KG1 (cell line): ENCODE data around the gene ELOVL6.
"Not testable (repeated sequence)": the region's sequence is repeated elsewhere in the genome, so short reads cannot be mapped to it uniquely, and the experiment has no call there.

ENCODE experiments used
- DNase-seq: peaks from one replicate; lab custom pipeline; 2025; lab: John Stamatoyannopoulos, UW

The ELOVL6 gene, protein sequence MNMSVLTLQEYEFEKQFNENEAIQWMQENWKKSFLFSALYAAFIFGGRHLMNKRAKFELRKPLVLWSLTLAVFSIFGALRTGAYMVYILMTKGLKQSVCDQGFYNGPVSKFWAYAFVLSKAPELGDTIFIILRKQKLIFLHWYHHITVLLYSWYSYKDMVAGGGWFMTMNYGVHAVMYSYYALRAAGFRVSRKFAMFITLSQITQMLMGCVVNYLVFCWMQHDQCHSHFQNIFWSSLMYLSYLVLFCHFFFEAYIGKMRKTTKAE

DNA sequence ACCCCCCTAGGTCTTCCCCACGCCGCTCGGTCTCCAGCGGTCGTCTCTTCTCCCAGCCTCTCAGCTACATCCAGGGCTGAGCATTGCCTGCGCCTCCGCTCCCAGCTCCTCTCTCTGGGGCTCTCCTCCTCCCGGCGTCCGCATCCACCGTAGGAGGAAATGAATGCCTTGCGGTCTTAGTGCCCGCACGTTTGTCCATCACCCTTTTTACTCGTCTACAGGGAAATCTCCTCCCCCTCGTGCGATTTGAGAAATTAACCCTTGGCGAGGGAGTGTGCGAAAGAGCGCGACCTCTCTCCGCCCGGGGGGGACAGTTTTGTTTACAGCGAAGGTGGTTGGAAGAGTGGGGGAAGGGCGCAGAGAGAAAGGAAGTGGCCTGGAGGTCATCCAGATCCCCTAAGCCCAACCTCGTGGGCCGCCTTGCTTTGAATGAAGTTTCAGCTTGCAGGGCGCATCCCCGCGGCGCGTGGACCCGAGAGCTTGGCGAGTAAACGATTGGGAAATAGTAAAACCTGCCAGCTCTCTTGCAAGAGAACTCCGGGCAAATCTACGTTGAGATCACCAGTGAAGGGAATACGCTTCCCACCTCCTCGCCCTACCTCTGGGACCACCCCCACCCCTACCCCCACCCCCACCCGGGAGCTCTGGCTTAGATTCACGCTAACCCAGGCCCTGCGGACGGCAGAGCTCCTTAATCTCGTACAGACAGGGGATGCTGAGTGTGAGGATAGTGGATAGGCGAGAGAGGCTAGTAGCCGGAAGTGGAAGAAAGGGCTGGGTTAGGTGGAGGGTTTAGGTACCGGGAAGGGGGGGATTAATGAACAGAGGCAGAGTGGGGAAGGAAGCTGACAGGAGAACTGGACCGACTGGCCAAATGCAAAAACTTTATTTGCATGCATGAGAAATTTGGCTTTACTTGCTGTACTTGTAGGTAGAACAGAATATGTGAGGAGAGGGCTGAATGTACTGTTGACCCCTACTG, at the start of gene ELOVL6:
Gene ELOVL6, minus strand, starts transcription at position 181 of the 982 bp plus-strand sequence. CDS start 280 bp downstream, outside the sequence.
- peak; percentile 30 for DNase-seq

DNA sequence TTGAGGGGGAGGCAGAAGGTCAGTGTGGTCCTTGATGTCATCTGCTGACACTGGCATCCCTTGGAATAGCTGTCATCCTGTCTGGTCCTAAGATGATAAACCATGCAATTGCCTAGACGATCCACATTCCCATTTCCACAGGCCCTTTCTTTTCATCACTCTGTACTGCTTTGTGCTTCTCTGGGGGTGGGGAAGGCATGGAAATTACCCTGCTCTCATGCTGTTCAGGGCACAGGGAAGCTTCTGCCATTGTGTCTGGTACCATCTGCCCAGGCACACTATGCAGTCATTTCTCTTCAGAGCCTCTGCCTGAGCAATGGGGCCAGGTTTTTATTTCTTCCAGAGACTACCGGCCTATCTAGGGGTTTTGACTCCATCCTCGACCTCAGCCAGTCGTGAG, 49.7 kb upstream of the ELOVL6 start:
- no peak for DNase-seq

DNA sequence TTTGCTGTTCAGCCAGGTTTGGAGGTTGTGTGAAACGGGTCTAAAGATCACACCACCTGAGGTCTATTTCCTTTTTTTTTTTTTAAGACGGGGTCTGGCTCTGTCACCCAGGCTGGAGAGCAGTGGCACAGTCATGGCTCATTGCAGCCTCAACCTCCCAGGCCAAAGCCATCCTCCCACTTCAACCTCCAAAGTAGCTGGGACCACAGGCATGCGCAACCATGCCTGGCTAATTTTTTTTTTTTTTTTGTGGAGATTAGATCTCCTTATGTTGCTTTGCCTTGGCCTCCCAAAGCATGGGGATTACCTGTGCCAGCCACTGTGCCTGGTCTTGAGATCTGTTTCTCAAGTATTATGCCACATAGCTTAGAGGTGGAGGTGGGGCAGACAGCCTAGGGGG, 49.2 kb upstream of the ELOVL6 start:
- no peak for DNase-seq

DNA sequence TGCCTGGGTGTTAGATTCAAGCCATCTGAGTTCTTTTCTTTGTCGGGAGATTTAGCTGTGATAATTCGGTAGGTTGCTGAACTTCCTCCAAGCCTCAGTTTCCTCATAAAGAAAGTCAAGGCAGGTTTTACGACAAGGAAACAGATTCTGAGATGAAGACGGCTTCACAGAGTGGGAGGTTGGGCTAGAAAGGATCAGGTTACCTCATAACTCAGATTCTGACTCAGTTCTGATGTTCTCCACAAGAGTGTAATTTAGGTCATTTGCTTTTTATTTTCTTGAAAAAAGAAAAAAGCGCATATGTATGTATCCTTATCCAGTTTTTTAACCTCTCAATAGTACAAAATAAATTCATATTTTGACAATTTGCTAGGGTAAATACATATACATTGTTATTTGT, 47.2 kb upstream of the ELOVL6 start:
- DNase-seq, result no peak

DNA sequence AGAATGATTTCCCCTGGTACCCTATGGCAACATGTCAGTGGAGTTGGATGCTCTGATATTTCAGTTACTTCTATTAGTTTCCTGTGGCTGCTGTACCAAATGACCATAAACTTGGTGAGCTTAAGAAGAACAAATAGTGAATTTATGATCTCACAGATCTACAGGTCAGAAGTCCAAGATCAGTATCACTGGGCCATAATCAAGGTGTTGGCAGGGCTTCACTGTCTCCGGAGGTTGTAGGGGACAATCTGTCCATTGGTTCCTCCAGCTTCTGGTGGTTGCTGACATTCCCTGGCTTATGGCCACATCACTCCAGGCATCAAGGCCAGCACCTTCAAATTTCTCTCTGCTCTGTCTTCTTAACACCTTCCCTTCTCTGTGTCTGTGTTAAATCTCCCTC, 37.9 kb upstream of the ELOVL6 start:
- no peak for DNase-seq

DNA sequence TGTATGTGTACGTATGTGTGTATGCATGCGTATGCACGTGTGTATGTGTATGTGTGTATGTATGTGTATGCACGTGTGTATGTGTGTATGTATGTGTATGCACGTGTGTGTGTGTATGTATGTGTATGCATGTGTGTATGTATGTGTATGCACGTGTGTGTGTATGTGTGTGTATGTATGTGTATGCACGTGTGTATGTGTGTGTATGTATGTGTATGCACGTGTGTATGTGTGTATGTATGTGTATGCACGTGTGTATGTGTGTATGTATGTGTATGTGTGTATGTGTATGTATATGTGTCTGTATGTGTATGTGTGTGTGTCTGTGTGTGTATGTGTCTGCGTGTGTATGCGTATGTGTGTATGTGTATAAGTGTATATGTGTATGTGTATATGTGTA, 35.2 kb upstream of the ELOVL6 start:
- DNase-seq, result not testable (repeated sequence)

DNA sequence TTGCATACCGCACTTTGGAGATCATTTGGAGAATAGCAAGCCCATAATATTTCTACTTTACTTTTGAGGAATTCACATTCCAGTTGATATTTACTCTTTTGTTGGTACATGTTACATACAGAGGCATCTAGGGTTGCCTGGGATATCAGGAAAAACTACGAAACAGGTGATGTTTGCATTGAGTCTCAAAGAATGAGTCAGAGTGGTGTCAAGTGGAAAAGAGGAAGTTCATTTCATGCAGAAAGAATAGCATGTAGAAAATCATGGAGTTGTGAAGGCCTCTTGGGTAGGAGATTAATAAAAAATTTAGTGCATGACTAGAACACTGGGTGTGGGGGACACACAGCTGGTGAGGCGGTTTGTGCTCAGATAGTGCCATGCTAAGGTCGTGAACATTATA, 33.5 kb upstream of the ELOVL6 start:
- no peak for DNase-seq

DNA sequence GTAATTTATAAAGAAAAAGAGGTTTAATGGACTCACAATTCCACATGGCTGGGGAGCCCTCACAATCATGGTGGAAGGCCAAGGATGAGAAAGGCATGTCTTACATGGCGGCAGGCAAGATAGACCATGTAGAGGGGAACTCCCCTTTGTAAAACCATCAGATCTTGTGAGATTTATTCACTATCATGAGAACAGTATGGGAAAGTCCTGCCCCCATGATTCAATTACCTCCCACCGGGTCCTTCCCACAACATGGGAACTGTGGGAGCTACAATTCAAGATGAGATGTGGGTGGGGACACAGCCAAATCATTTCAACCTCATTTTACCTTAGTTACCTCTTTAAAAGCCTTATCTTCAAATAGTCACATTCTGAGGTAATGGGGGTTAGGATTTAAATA, 30.9 kb upstream of the ELOVL6 start:
- DNase-seq, result no peak

DNA sequence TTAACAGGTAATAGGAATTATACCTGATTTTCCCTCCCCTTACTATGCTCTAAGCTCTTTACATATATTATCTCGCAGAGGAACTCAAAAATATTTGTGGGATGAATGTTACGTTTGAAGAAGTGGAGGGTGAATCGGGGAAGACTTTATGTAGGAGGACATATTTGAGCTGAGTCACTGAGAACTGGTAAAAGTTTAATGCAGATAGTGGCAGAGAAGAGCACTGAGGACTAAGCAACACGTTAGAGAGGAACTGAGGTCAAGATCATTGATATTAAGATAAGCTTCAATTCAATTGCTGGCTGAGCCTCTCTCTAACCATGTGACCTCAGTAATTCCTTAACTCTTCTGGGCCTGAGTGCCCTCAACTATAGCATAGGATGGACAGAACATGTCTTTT, 26.4 kb upstream of the ELOVL6 start:
- no peak for DNase-seq

DNA sequence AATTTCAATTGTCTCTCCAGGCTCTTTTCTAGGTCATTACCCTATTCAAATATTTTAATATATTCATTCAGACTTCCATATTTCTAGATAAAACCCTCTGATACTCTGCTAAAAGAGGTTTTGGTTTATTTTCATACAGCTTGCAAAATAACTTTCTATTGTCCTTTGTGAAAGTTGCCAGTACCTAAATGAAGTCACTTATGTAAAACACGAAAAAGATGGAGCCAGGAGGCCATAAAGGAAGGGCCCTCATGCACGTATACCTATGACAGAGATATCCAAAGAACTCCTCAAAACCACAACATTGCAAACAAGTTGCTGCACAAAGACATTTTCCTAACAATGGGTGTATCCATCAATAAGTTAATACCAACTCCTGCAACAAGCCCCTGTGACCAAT, 25.7 kb upstream of the ELOVL6 start:
- DNase-seq, result no peak

DNA sequence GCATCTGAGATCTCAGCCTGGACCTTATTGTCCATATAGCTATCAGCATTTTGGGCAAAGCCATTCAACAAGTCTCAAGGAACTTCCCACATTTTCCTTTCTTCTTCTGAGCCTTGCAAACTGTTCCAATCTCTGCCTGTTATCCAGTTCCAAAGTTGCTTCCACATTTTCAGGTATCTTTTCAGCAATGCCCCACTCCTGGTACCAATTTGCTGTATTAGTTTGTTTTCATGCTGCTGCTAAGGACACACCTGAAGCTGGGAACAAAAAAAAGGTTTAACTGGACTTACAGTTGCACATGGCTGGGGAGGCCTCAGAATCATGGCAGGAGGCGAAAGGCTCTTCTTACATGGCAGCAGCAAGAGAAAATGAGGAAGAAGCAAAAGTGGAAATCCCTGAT, 20.5 kb upstream of the ELOVL6 start:
- not testable (repeated sequence) for DNase-seq

DNA sequence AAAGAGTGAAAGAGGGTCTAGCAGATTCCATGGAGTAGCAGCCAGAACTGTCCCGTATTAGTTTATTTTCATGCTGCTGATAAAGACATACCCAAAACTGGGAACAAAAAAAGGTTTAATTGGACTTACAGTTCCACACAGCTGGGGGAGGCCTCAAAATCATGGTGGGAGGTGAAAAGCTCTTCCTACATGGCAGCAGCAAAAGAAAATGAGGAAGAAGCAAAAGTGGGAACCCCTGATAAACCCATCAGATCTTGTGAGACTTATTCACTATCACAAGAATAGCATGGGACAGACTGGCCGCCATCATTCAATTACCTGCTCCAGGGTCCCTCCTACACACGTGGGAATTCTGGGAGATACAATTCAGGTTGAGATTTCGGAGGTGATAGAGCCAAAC, 18.8 kb upstream of the ELOVL6 start:
- DNase-seq, result not testable (repeated sequence)

DNA sequence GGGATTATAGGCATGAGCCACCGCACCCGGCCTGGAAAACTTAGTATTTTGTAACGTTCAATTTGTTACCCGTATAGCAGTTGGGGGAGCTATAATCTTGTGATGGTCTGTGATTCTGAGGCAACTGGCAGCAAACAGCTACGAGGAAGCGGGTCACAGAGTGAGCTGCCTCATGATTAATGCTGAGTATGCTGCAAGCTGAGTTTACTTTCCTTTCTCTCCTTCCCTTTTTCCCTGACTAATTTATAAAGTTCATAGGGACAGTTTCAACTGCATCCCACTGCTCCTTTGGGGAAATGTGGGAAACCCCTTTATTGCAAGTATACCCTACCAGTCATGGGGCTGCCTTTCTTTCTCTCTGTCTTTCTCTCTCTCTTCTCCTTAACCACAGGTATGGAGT, 17.7 kb upstream of the ELOVL6 start:
- no peak for DNase-seq

DNA sequence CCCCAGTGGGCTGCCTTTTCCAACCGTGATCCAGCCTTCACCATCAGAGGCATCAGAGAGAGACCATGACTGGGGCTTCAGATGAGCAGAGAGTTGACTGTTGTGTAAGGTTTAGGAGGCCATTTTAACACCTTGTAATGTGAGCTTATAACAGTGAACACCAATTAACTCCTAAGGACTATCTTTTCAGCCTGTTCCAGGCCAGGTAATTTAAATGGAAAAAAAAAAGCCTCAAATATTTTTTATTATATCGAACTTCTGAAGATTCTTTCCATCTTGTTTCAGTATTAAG, 13.3 kb upstream of the ELOVL6 start:
- no peak for DNase-seq

DNA sequence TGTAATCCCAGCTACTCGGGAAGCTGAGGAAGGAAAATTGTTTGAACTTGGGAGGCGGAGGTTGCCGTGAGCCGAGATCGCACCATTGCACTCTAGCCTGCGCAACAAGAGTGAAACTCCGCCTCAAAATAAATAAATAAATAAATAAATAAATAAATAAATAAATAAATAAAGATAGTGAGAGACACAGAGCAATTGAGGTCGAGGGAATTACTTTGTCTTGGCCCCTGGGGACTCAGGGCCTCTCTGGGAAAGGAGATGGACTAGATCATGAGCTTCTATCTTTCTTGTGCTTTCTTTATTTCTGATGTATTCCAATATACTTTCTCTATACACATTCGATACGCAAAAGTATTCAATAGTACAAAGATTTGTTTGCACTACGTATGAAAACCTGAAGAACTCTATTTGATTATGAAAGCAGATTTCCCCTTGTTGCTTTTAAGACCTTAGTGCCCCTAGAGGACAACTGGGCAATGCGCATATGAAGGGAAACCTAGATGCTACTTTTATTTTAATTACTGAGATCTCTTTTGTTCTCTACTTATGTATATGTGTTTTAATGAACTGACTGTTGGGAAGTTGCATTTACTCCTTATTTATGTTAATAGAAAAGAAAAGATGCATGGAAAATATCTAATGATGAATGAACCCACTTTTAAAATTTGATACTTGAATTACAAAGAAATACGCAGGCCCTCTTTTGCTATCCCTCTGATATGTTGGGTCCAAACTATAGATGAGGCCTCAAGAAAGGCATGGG, 12.8 kb upstream of the ELOVL6 start:
- no peak for DNase-seq

DNA sequence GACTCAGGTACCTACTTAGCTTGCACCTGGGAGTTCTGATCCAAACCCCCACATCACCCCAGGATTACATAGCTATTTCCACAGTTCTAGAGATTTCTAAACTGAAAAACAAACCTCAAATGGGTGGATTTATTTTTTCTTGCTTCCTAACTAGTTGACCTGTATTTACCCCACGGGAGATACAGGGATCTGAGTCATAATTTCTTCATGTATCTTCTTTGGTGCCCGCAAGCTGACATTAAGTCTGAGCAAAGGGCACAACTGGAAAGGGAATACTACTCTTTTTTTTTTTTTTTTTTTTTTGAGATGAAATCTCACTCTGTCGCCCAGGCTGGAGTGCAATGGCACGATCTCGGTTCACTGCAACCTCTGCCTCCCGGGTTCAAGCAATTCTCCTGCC, 10.0 kb upstream of the ELOVL6 start:
- no peak for DNase-seq

DNA sequence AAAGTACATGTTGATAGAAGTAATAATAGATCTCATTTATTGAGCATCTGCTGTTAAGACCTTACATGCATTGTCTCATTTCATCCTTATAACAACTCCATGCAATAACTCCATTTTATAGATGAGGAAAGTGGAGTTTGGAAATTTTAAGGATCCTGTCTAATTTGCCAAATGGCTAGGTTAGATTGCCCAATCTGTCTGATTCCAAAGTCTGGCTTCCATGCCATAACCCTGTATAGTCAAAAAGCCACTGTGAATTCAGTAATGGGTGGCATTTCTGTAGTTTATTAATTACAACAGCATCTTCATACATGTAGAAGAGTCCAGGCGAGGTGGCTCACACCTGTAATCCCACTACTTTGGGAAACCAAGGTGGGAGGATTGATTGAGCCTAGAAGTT, 8.8 kb upstream of the ELOVL6 start:
- no peak for DNase-seq

DNA sequence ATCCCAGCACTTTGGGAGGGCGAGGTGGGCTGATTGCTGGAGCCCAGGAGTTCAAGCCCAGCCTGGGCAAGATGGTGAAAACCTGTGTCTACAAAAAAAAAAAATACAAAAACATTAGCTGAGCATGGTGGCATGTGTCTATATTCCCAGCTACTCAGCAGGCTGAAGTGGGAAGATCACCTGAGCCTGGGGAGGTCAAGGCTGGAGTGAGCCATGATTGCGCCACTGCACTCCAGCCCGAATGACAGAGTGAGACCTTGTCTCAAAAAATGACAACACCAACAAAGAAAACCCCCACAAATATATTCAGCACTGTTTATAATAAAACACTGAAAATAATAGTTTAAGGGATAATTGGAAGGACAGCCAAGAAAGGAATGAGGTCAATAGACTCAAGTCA, 3.6 kb upstream of the ELOVL6 start:
- no peak for DNase-seq

DNA sequence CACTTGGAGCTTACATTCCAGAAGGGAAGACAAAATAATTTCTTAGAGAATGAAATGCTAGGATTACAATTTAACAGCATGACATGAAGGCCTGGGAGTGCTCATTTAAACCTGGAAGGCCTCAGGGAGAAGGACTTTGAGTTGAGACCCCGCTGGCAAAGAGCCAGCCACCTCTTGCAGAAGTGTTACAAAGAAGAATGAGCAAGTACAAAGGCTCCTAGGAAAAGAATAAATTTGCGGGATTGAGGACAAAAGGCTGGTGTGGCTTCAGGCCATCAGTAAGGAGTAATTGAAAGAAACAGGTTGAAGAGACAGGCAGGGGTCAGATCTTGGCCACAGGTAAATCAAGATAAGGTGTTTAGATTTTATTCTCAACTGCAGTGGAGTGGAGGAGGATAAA, 3.1 kb upstream of the ELOVL6 start:
- no peak for DNase-seq

DNA sequence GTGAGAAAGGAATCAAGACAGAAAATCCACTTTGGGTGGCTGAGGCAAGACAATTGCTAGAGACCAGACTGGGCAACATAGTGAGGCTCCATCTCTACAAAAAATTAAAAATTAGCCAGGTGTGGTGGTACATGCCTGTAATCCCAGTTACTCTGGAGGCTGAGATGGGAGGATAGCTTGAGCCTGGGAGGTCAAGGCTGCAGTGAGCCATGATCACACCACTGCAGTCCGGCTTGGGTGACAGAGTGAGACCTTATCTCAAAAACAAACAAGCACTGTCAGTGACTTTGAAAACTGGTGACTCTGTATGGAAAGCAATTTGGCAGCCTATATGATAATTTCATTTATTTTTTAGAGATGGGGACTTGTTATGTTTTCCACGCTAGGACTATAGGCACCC, 2.3 kb upstream of the ELOVL6 start:
- no peak for DNase-seq

DNA sequence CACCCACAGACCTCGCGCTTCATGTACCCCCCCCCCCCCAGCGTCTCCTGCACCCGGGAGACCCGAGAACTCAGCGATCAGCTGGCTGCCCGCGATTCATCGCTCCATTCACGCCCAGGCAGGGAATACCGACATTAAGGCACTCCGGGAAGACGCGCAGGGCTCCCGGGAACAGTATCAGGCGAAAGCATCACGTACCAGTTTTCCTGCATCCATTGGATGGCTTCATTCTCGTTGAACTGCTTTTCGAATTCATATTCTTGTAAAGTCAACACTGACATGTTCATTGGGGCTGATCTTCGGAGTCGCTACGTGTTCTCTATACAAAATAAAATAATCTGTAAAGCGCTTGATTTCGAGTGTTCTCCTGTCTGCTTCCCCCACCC, 373 bp downstream of the ELOVL6 start:
- DNase-seq, result no peak

DNA sequence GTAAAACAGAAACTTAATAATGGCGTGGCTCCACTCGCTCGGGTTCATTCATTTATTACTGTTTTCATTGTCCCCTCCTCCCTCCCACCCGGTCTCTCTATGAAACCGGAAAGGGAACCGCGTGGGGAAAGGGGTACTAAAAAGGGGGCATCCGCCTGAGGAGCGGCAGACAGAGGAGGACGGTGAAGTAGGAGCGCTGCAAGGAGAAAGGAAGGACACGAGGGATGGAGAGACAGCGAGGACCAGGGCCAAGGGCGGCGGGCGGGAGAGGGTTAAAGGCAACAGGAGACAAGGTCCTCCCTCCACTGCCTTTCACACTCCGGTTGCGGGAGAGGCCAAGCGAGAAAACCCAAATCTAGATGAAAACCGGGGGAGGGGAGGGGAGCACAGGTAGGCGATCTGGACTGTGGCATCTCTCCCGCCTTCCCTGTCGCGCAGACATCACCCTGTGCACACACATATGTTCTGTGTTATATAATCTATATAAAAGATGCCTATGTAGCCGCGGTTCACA, 829 bp downstream of the ELOVL6 start:
- DNase-seq, result peak; percentile 68
